Thoracic aorta (tissue), 2 donors: ENCODE results near the gene PSMD13. TPM values are rescaled to one million over a fixed set of nuclear protein-coding genes. Genes with fewer than 3 reads are reported as not detected.

Source experiments
- ATAC-seq: fragments of 150-250 bp; one replicate; pipeline ENCODE4 v1.8.0; 2017; ENCODE audit warnings: low read depth; ENCODE audit not compliant: insufficient number of reproducible peaks, low FRiP score
- DNase-seq: peaks from one replicate; pipeline ENCODE4 v3.0.0-alpha.2; 2020; ENCODE audit warnings: low spot score
- H3K27ac ChIP-seq, 2 donors: fragments of 200-600 bp; sonication (generic); 1 replicate in 1 of 2; 2 replicates in 1 of 2; pipeline ENCODE4 v1.5.1; 2016; ENCODE audit warnings: mild to moderate bottlenecking in 2 of 2, moderate library complexity in 2 of 2
- H3K27me3 ChIP-seq: fragments of 200-600 bp; sonication (generic); replicated peaks from 2 replicates; pipeline ENCODE4 v1.6.0; 2016; ENCODE audit warnings: mild to moderate bottlenecking; ENCODE audit not compliant: insufficient read depth
- H3K36me3 ChIP-seq: fragments of 200-600 bp; sonication (generic); one replicate; pipeline ENCODE4 v1.5.1; 2016
- H3K4me1 ChIP-seq, 2 donors: fragments of 200-600 bp; sonication (generic); 1 replicate in 1 of 2; 2 replicates in 1 of 2; pipeline versions ENCODE4 v1.5.1 to v1.6.0; 2016; ENCODE audit warnings: low read depth in 2 of 2, mild to moderate bottlenecking in 1 of 2; ENCODE audit not compliant: control insufficient read depth in 1 of 2
- H3K4me3 ChIP-seq: fragments of 200-600 bp; sonication (generic); 2 replicates; pipeline ENCODE4 v1.5.1; 2016; ENCODE audit warnings: mild to moderate bottlenecking
- H3K9me3 ChIP-seq: fragments of 200-600 bp; sonication (generic); 2 replicates; pipeline ENCODE4 v1.5.1; 2016
- CTCF ChIP-seq: fragments of 200-600 bp; sonication (generic); IDR thresholded peaks from one replicate; pipeline ENCODE4 v1.5.1; 2019; ENCODE audit warnings: antibody characterized with exemption
- total RNA-seq, 2 donors: library from RNA; depleted of rRNA; stranded (reverse); fragments of >200 nt; gene quantifications; one replicate each; pipeline versions ENCODE4 v1.1.0 to v1.2.3, GENCODE V29; 2016

The PSMD13 gene
- total RNA-seq, 2 donors from 2014 or later, result 79.6 to 90.8 TPM

- no peaks in the 10 kb centered on the region for H3K4me1 ChIP-seq
- H3K27me3 ChIP-seq, result no peaks in the 10 kb centered on the region
- H3K36me3 ChIP-seq, result no peaks in the 10 kb centered on the region
- no peak for TF ChIP-seq CTCF
- DNase-seq (no peak), ATAC-seq (no peak)
- no peak overlapping the region for H3K4me3 ChIP-seq
- no peak overlapping the region for H3K27ac ChIP-seq
- no peaks in the 10 kb centered on the region for H3K9me3 ChIP-seq
Observed at GRCh38 chr11:223884-224283, 12.9 kb upstream of the PSMD13 start.

- no peak for DNase-seq
- Histone ChIP-seq H3K9me3 (no peaks in the 10 kb centered on the region), H3K27ac (no peak overlapping the region), H3K4me1 (no peaks in the 10 kb centered on the region), H3K36me3 (no peaks in the 10 kb centered on the region), H3K4me3 (no peak overlapping the region), H3K27me3 (no peaks in the 10 kb centered on the region)
- TF ChIP-seq CTCF, result no peak
- ATAC-seq, result no peak
Observed at GRCh38 chr11:224424-224823, 12.4 kb upstream of the PSMD13 start.

GRCh38 chr11:225734-226453 lies 10.9 kb upstream of the PSMD13 start:
- DNase-seq, result no peak
- Histone ChIP-seq H3K4me1 (no peaks in the 10 kb centered on the region), H3K27ac (no peak overlapping the region), H3K36me3 (no peaks in the 10 kb centered on the region), H3K9me3 (no peaks in the 10 kb centered on the region), H3K4me3 (no peak overlapping the region), H3K27me3 (no peaks in the 10 kb centered on the region)
- no peak for ATAC-seq
- no peak for TF ChIP-seq CTCF

GRCh38 chr11:227824-228379 lies 8.9 kb upstream of the PSMD13 start:
- no peaks in the 10 kb centered on the region for H3K9me3 ChIP-seq
- ATAC-seq, result no peak
- H3K36me3 ChIP-seq, result no peaks in the 10 kb centered on the region
- H3K4me1 ChIP-seq, result no peaks in the 10 kb centered on the region
- no peak overlapping the region for H3K27ac ChIP-seq
- H3K4me3 ChIP-seq, result no peak overlapping the region
- no peak for DNase-seq
- TF ChIP-seq CTCF, result no peak
- no peaks in the 10 kb centered on the region for H3K27me3 ChIP-seq

- H3K27ac ChIP-seq, result no peak overlapping the region
- DNase-seq (no peak), ATAC-seq (no peak)
- peaks cover 5% of the 10 kb centered on the region in 2 donors for H3K4me1 ChIP-seq
- no peak overlapping the region for H3K4me3 ChIP-seq
- TF ChIP-seq CTCF, result no peak
- no peaks in the 10 kb centered on the region for H3K27me3 ChIP-seq
- no peaks in the 10 kb centered on the region for H3K9me3 ChIP-seq
- no peaks in the 10 kb centered on the region for H3K36me3 ChIP-seq
Observed at GRCh38 chr11:230431-230830, 6.3 kb upstream of the PSMD13 start.
